Stomach (tissue), 4 donors: ENCODE results near the gene GET4.
"Not testable (repeated sequence)": the region's sequence is repeated elsewhere in the genome, so short reads cannot be mapped to it uniquely, and the experiment has no call there.

Source experiments
- CTCF ChIP-seq, 7 experiments: fragments of 450-650 bp in 4 of 7; fragments of 200-600 bp in 3 of 7; sonication (generic) in 3 of 7; IDR thresholded peaks; one replicate each; pipeline ENCODE4 v1.5.1; 2016 to 2019; ENCODE audit warnings: antibody characterized with exemption in 7 of 7, control low read depth in 2 of 7, mild to moderate bottlenecking in 1 of 7
- POLR2AphosphoS5 ChIP-seq, 3 donors: sonication (generic); formaldehyde crosslinking; IDR thresholded peaks; one replicate each; pipeline ENCODE4 v1.6.1; 2016; ENCODE audit warnings: antibody characterized with exemption in 3 of 3

DNA sequence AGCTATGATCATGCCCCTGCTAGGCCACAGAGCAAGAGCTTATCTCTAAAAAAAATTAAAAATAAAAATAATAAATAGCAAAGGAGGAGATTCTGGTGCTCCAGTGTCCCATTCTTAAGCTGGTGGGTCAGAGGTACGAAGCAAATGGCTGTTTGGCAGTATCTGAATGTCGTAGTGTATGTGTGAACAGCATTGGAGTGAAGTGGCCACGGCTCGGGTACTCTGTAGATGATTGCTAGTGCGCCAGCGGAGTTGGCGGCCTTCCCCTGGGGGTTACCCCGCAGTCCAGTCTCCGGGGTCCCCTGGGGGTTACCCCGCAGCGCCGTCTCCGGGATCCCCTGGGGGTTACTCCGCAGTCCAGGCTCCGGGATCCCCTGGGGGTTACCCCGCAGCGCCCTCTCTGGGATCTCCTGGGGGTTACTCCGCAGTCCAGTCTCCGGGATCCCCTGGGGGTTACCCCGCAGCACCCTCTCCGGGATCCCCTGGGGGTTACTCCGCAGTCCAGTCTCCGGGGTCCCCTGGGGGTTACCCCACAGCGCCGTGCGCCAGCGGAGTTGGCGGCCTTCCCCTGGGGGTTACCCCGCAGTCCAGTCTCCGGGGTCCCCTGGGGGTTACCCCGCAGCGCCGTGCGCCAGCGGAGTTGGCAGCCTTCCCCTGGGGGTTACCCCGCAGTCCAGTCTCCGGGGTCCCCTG is 29.2 kb upstream of the GET4 start:
- TF ChIP-seq POLR2AphosphoS5, CTCF (IDR thresholded peaks at IDR 0.05): not testable (repeated sequence)
